HepG2 (cell line): ENCODE measurements around the gene ARHGDIA. TPM values are rescaled to one million over a fixed set of nuclear protein-coding genes. Genes with fewer than 3 reads are reported as not detected.

Source experiments
- AKNA ChIP-seq: sonication (generic); formaldehyde crosslinking; IDR thresholded peaks from 2 replicates; pipeline ENCODE4 v1.4.0; 2020; ENCODE audit warnings: missing genetic modification reagents, borderline replicate concordance
- ARID2 ChIP-seq: sonication (generic); formaldehyde crosslinking; IDR thresholded peaks from 2 replicates; pipeline ENCODE4 v1.8.1; 2022; ENCODE audit warnings: mild to moderate bottlenecking, missing genetic modification reagents, borderline replicate concordance
- BRD4 ChIP-seq: sonication (generic); formaldehyde crosslinking; IDR thresholded peaks from 2 replicates; pipeline ENCODE4 v1.4.0; 2020; ENCODE audit warnings: missing genetic modification reagents
- ETV6 ChIP-seq: sonication (generic); formaldehyde crosslinking; conservative IDR thresholded peaks from 2 replicates; pipeline ENCODE4 v1.4.0; 2020; ENCODE audit warnings: missing genetic modification reagents
- GZF1 ChIP-seq: sonication (generic); formaldehyde crosslinking; IDR thresholded peaks from 2 replicates; pipeline ENCODE4 v1.5.1; 2020; ENCODE audit warnings: mild to moderate bottlenecking, missing genetic modification reagents
- NCOA5 ChIP-seq: sonication (generic); formaldehyde crosslinking; IDR thresholded peaks from 2 replicates; pipeline ENCODE4 v1.4.0; 2020; ENCODE audit warnings: missing genetic modification reagents
- PHF8 ChIP-seq: sonication (generic); formaldehyde crosslinking; IDR thresholded peaks from 2 replicates; pipeline ENCODE4 v1.5.0; 2020; ENCODE audit warnings: missing genetic modification reagents
- POGZ ChIP-seq: sonication (generic); formaldehyde crosslinking; IDR thresholded peaks from 2 replicates; pipeline ENCODE4 v1.4.0; 2020; ENCODE audit warnings: mild to moderate bottlenecking, missing genetic modification reagents
- SP4 ChIP-seq: sonication (generic); formaldehyde crosslinking; IDR thresholded peaks from 2 replicates; pipeline ENCODE4 v1.8.1; 2023; ENCODE audit warnings: mild to moderate bottlenecking, missing genetic modification reagents
- TEAD3 ChIP-seq: optimal IDR thresholded peaks from 2 replicates; pipeline ENCODE3; 2016; ENCODE audit warnings: borderline replicate concordance
- ZMAT3 ChIP-seq: sonication (generic); formaldehyde crosslinking; conservative IDR thresholded peaks from 2 replicates; pipeline ENCODE4 v1.7.0; 2021; ENCODE audit warnings: missing genetic modification reagents
- ZNF121 ChIP-seq: sonication (generic); formaldehyde crosslinking; IDR thresholded peaks from 2 replicates; pipeline ENCODE4 v1.5.0; 2020; ENCODE audit warnings: mild to moderate bottlenecking, missing genetic modification reagents
- ZNF124 ChIP-seq: sonication (generic); formaldehyde crosslinking; IDR thresholded peaks from 2 replicates; pipeline ENCODE4 v1.4.0; 2020; ENCODE audit warnings: missing genetic modification reagents
- ZNF18 ChIP-seq: sonication (generic); formaldehyde crosslinking; IDR thresholded peaks from 2 replicates; pipeline ENCODE4 v1.8.0; 2022; ENCODE audit warnings: mild to moderate bottlenecking, missing genetic modification reagents; ENCODE audit not compliant: insufficient replicate concordance
- ZNF280B ChIP-seq: sonication (generic); formaldehyde crosslinking; IDR thresholded peaks from 2 replicates; pipeline ENCODE4 v1.5.0; 2020; ENCODE audit warnings: missing genetic modification reagents, mild to moderate bottlenecking, borderline replicate concordance
- ZNF367 ChIP-seq: sonication (generic); formaldehyde crosslinking; IDR thresholded peaks from 2 replicates; pipeline ENCODE4 v1.4.0; 2020; ENCODE audit warnings: missing genetic modification reagents, borderline replicate concordance
- ZNF589 ChIP-seq: sonication (generic); formaldehyde crosslinking; conservative IDR thresholded peaks from 2 replicates; pipeline ENCODE4 v1.8.0; 2022; ENCODE audit warnings: mild to moderate bottlenecking, moderate library complexity, missing genetic modification reagents
- ZNF737 ChIP-seq: sonication (generic); formaldehyde crosslinking; IDR thresholded peaks from 2 replicates; pipeline ENCODE4 v1.5.0; 2020; ENCODE audit warnings: missing genetic modification reagents, mild to moderate bottlenecking, borderline replicate concordance
- ZNF883 ChIP-seq: sonication (generic); formaldehyde crosslinking; IDR thresholded peaks from 2 replicates; pipeline ENCODE4 v1.5.1; 2020; ENCODE audit warnings: mild to moderate bottlenecking, missing genetic modification reagents; ENCODE audit errors: not compliant biosample characterization
- polyA plus RNA-seq, 8 experiments: library from polyadenylated mRNA; depleted of rRNA in 3 of 8; stranded (reverse) in 7 of 8; unstranded in 1 of 8; fragments of >200 nt; fragmentation: Illumina TruSeq in 4 of 8; extraction: Trizol in 4 of 8; gene quantifications; 2 replicates each; pipeline versions ENCODE4 v1.2.1 to v1.2.3, GENCODE V29; 2011 to 2016; ENCODE audit warnings: low read depth in 4 of 8, missing spikeins in 1 of 8, mixed read lengths in 1 of 8; ENCODE audit not compliant: insufficient read depth in 1 of 8
- total RNA-seq, 5 experiments: library from RNA; depleted of rRNA; stranded (reverse); fragments of >200 nt; fragmentation: Illumina TruSeq; extraction: Trizol; gene quantifications; 2 replicates each; pipeline ENCODE4 v1.2.3, GENCODE V29; 2016; ENCODE audit warnings: low read depth in 1 of 5

ARHGDIA gene
- total and polyA plus RNA-seq, 2 of the 13 experiments (the other 11 are each of a cell fraction or from before 2014, with no cell fraction given) = 40.0 to 64.0 TPM

GRCh38 chr17:81890447-81891302, 19.5 kb upstream of the ARHGDIA start (continued):
- TF ChIP-seq BRD4 (CRISPR knock-in tag) = no peak
- no peak for TF ChIP-seq AKNA (CRISPR knock-in tag)
- no peak for TF ChIP-seq ZNF18
- no peak for TF ChIP-seq ZNF589 (CRISPR knock-in tag)
- no peak for TF ChIP-seq NCOA5 (CRISPR knock-in tag)
- TF ChIP-seq ETV6 (CRISPR knock-in tag) = 0 out of 2 replicates have a peak, but pooled peaks have one; percentile 36
- TF ChIP-seq ZNF737 (CRISPR knock-in tag) = no peak
- no peak for TF ChIP-seq ZNF883 (CRISPR knock-in tag)
- no peak for TF ChIP-seq POGZ (CRISPR knock-in tag)
- no peak for TF ChIP-seq ZNF367
- peak; percentile 24 for TF ChIP-seq TEAD3 (CRISPR knock-in tag)
- 0 out of 2 replicates have a peak, but pooled peaks have one; percentile 67 for TF ChIP-seq GZF1 (CRISPR knock-in tag)
- no peak for TF ChIP-seq ZNF124 (CRISPR knock-in tag)
- no peak for TF ChIP-seq ZMAT3 (CRISPR knock-in tag)
- peak; percentile 45 for TF ChIP-seq PHF8 (CRISPR knock-in tag)
- TF ChIP-seq SP4 (CRISPR knock-in tag) = peak; percentile 30; the same call in 1 of the 2 replicates
- TF ChIP-seq ARID2 (CRISPR knock-in tag) = no peak
- peak; percentile 68; the same call in 1 of the 2 replicates for TF ChIP-seq ZNF280B (CRISPR knock-in tag)
- no peak for TF ChIP-seq ZNF121 (CRISPR knock-in tag)
